ENCODE data around the gene LMX1A.
A peak's percentile ranks its signal among the peaks of the same experiment; 100 is the strongest.

LMX1A gene

GRCh38 chr1:165212229-165212628 lies 144.3 kb downstream of the LMX1A start:
- H3K27me3 ChIP-seq: no peaks in the 10 kb centered on the region
- H3K9me3 ChIP-seq (replicated peaks in 1 of 11): no peaks in the 10 kb centered on the region
- TF ChIP-seq Cebpa-rat (IDR thresholded peaks at IDR 0.05): no peak
- no peaks in the 10 kb centered on the region for H3K36me3 ChIP-seq
- H4K20me1 ChIP-seq: no peaks in the 10 kb centered on the region; a peak in 1 of 22 replicates
- H3K27ac ChIP-seq: no peak overlapping the region
- H3K4me3 ChIP-seq: no peak overlapping the region
- no peaks in the 10 kb centered on the region for H3K4me1 ChIP-seq
- no peak overlapping the region for H3K9ac ChIP-seq
- H3K4me2 ChIP-seq: no peak overlapping the region

- TF ChIP-seq Cebpa-rat (IDR thresholded peaks at IDR 0.05): no peak
- Histone ChIP-seq H3K4me2 (no peak overlapping the region), H3K27ac (no peak overlapping the region), H3K9me3 (replicated peaks in 1 of 11) (no peaks in the 10 kb centered on the region), H3K4me3 (no peak overlapping the region), H3K4me1 (no peaks in the 10 kb centered on the region), H3K9ac (no peak overlapping the region), H3K27me3 (no peaks in the 10 kb centered on the region), H4K20me1 (no peaks in the 10 kb centered on the region), H3K36me3 (no peaks in the 10 kb centered on the region)
These were observed 148.5 kb downstream of the LMX1A start for GRCh38 chr1:165207853-165208515.

- Histone ChIP-seq H3K27ac (no peak overlapping the region), H3K4me1 (no peaks in the 10 kb centered on the region), H3K4me3 (no peak overlapping the region), H3K4me2 (no peak overlapping the region), H3K27me3 (no peaks in the 10 kb centered on the region), H4K20me1 (no peaks in the 10 kb centered on the region), H3K9me3 (replicated peaks in 1 of 11) (no peaks in the 10 kb centered on the region), H3K9ac (no peak overlapping the region), H3K36me3 (no peaks in the 10 kb centered on the region)
- no peak for TF ChIP-seq Cebpa-rat (IDR thresholded peaks at IDR 0.05)
These were observed 151.4 kb downstream of the LMX1A start for GRCh38 chr1:165205145-165205544.

GRCh38 chr1:165204548-165204947 lies 152.0 kb downstream of the LMX1A start:
- Histone ChIP-seq H3K4me3 (no peak overlapping the region), H4K20me1 (no peaks in the 10 kb centered on the region), H3K27ac (no peak overlapping the region), H3K36me3 (no peaks in the 10 kb centered on the region), H3K9ac (no peak overlapping the region), H3K27me3 (no peaks in the 10 kb centered on the region), H3K4me2 (no peak overlapping the region), H3K4me1 (no peaks in the 10 kb centered on the region), H3K9me3 (replicated peaks in 1 of 11) (no peaks in the 10 kb centered on the region)
- no peak for TF ChIP-seq Cebpa-rat (IDR thresholded peaks at IDR 0.05)

- H3K4me1 ChIP-seq: peaks cover 0 to 11% (median 0%) of the 10 kb centered on the region in 10 experiments; a peak in 3 of 20 replicates
- H3K27ac ChIP-seq: no peak overlapping the region
- no peak for TF ChIP-seq Cebpa-rat (IDR thresholded peaks at IDR 0.05)
- H3K9ac ChIP-seq: no peak overlapping the region
- H3K9me3 ChIP-seq (replicated peaks in 1 of 11): peaks cover 0 to 5% (median 4%) of the 10 kb centered on the region in 11 experiments; a peak in 10 of 22 replicates
- no peak overlapping the region for H3K4me3 ChIP-seq
- H3K4me2 ChIP-seq: no peak overlapping the region
- H3K36me3 ChIP-seq: no peaks in the 10 kb centered on the region
- H3K27me3 ChIP-seq: no peaks in the 10 kb centered on the region
- no peaks in the 10 kb centered on the region for H4K20me1 ChIP-seq
These were observed 165.4 kb downstream of the LMX1A start for GRCh38 chr1:165191087-165191486.

- Histone ChIP-seq H3K4me2 (no peak overlapping the region), H3K9ac (no peak overlapping the region), H3K27ac (no peak overlapping the region), H4K20me1 (no peaks in the 10 kb centered on the region), H3K36me3 (no peaks in the 10 kb centered on the region), H3K4me1 (peaks cover 0 to 11% (median 0%) of the 10 kb centered on the region in 10 experiments; a peak in 3 of 20 replicates), H3K4me3 (no peak overlapping the region), H3K27me3 (no peaks in the 10 kb centered on the region), H3K9me3 (replicated peaks in 1 of 11) (peaks cover 2 to 15% (median 9%) of the 10 kb centered on the region in 11 experiments; a peak in 18 of 22 replicates)
- no peak for TF ChIP-seq Cebpa-rat (IDR thresholded peaks at IDR 0.05)
These were observed 166.6 kb downstream of the LMX1A start for GRCh38 chr1:165189913-165190312.

GRCh38 chr1:165189011-165189410 lies 167.5 kb downstream of the LMX1A start:
- Histone ChIP-seq H3K36me3 (no peaks in the 10 kb centered on the region), H3K27ac (no peak overlapping the region), H3K4me1 (peaks cover 0 to 11% (median 0%) of the 10 kb centered on the region in 10 experiments; a peak in 3 of 20 replicates), H3K9ac (no peak overlapping the region), H3K4me2 (no peak overlapping the region), H3K4me3 (no peak overlapping the region), H3K27me3 (no peaks in the 10 kb centered on the region), H4K20me1 (no peaks in the 10 kb centered on the region), H3K9me3 (replicated peaks in 1 of 11) (peaks cover 11 to 24% (median 18%) of the 10 kb centered on the region in 11 experiments; a peak in 21 of 22 replicates)
- no peak for TF ChIP-seq Cebpa-rat (IDR thresholded peaks at IDR 0.05)

GRCh38 chr1:165187031-165188009 lies 169.2 kb downstream of the LMX1A start:
- Histone ChIP-seq H3K9me3 (replicated peaks in 1 of 11) (peaks cover 28 to 41% (median 35%) of the 10 kb centered on the region in 11 experiments), H3K4me2 (peak overlapping the region in 2 of 11 experiments; percentile 10 to 44; a peak in 2 of 22 replicates), H4K20me1 (no peaks in the 10 kb centered on the region), H3K27me3 (no peaks in the 10 kb centered on the region), H3K36me3 (peaks cover 0 to 5% (median 0%) of the 10 kb centered on the region in 11 experiments; a peak in 3 of 22 replicates), H3K27ac (no peak overlapping the region), H3K4me3 (no peak overlapping the region), H3K4me1 (peaks cover 0 to 11% (median 0%) of the 10 kb centered on the region in 10 experiments; a peak in 3 of 20 replicates), H3K9ac (no peak overlapping the region)
- no peak for TF ChIP-seq Cebpa-rat (IDR thresholded peaks at IDR 0.05)

GRCh38 chr1:165185161-165185889 lies 171.2 kb downstream of the LMX1A start:
- H3K9ac ChIP-seq: no peak overlapping the region

More at GRCh38 chr1:165185161-165185889, 171.2 kb downstream of the LMX1A start:
- Histone ChIP-seq H3K27me3 (no peaks in the 10 kb centered on the region), H4K20me1 (no peaks in the 10 kb centered on the region), H3K27ac (no peak overlapping the region), H3K9me3 (replicated peaks in 1 of 11) (peaks cover 30 to 44% (median 38%) of the 10 kb centered on the region in 11 experiments), H3K4me2 (no peak overlapping the region), H3K36me3 (peaks cover 0 to 5% (median 0%) of the 10 kb centered on the region in 11 experiments; a peak in 3 of 22 replicates), H3K4me3 (no peak overlapping the region), H3K4me1 (peaks cover 0 to 11% (median 0%) of the 10 kb centered on the region in 10 experiments; a peak in 3 of 20 replicates)
- TF ChIP-seq Cebpa-rat (IDR thresholded peaks at IDR 0.05): no peak

Data from BLaER1 treated with 17β-estradiol and CSF1 and Interleukin-3, amounts not matched to agents 10 nM and 100 nM (cell line).